Activated CD4-positive, alpha-beta T cell treated with anti-CD3 and anti-CD28 coated beads for 48 hours (primary cell): Measurements from ENCODE around the gene SF3B2.
"Not testable (repeated sequence)": the region's sequence is repeated elsewhere in the genome, so short reads cannot be mapped to it uniquely, and the experiment has no call there.

ENCODE experiments used
- DNase-seq: peaks from one replicate; pipeline ENCODE4 v3.0.0-alpha.2; 2020

Gene SF3B2

GRCh38 chr11:66020212-66020611, 32.0 kb upstream of the SF3B2 start:
- no peak for DNase-seq

- no peak for DNase-seq
Observed at GRCh38 chr11:66020618-66021357, 31.4 kb upstream of the SF3B2 start.

GRCh38 chr11:66022401-66023185, 29.6 kb upstream of the SF3B2 start:
- DNase-seq: peak; percentile 88

GRCh38 chr11:66023186-66023440, 29.1 kb upstream of the SF3B2 start:
- DNase-seq: not testable (repeated sequence)

- DNase-seq: no peak
Observed at GRCh38 chr11:66026017-66026529, 26.1 kb upstream of the SF3B2 start, which contains the start of gene CATSPER1. Gene CATSPER1 (minus strand): TSS chr11:66026479. CDS start chr11:66026379, 100 bp downstream.

- DNase-seq: no peak
Observed at GRCh38 chr11:66032957-66033735, 19.0 kb upstream of the SF3B2 start.

GRCh38 chr11:66035653-66036333, 16.4 kb upstream of the SF3B2 start:
- DNase-seq: no peak

GRCh38 chr11:66036334-66036710, 15.8 kb upstream of the SF3B2 start:
- no peak for DNase-seq

GRCh38 chr11:66037327-66037726, 14.8 kb upstream of the SF3B2 start:
- no peak for DNase-seq

- no peak for DNase-seq
Observed at GRCh38 chr11:66039765-66040164, 12.4 kb upstream of the SF3B2 start.

GRCh38 chr11:66042227-66042995, 9.8 kb upstream of the SF3B2 start:
- DNase-seq: no peak

- no peak for DNase-seq
Observed at GRCh38 chr11:66042996-66043906, 8.9 kb upstream of the SF3B2 start.

- peak; percentile 34 for DNase-seq
Observed at GRCh38 chr11:66044757-66045156, 7.4 kb upstream of the SF3B2 start.

GRCh38 chr11:66045177-66045639, 7.0 kb upstream of the SF3B2 start:
- peak; percentile 89 for DNase-seq

- DNase-seq: no peak
Observed at GRCh38 chr11:66046901-66047300, 5.3 kb upstream of the SF3B2 start.

GRCh38 chr11:66047541-66048365, 4.4 kb upstream of the SF3B2 start:
- DNase-seq: no peak

- DNase-seq: no peak
Observed at GRCh38 chr11:66048547-66049323, 3.4 kb upstream of the SF3B2 start, which contains the start of gene GAL3ST3. Gene GAL3ST3 (minus strand): TSS chr11:66049161. CDS start chr11:66045415, 3,746 bp downstream.

- DNase-seq: no peak
Observed at GRCh38 chr11:66050581-66051231, 1.5 kb upstream of the SF3B2 start.
